Skeletal muscle tissue (tissue), 4 donors: Measurements from ENCODE around the gene CFAP210. TPM values are rescaled to one million over a fixed set of nuclear protein-coding genes. Genes with fewer than 3 reads are reported as not detected.
"Not testable (repeated sequence)": the region's sequence is repeated elsewhere in the genome, so short reads cannot be mapped to it uniquely, and the experiment has no call there.

Source experiments
- H3K27ac ChIP-seq: one replicate; pipeline ENCODE4 v1.7.0; 2013; ENCODE audit warnings: mild to moderate bottlenecking, low read depth, low read length, inconsistent platforms
- H3K27me3 ChIP-seq, 3 donors: one replicate each; pipeline ENCODE4 v1.7.0; 2013; ENCODE audit warnings: low read length in 3 of 3; ENCODE audit not compliant: control insufficient read depth in 3 of 3, insufficient read depth in 3 of 3
- H3K36me3 ChIP-seq, 3 donors: one replicate each; pipeline ENCODE4 v1.7.0; 2013; ENCODE audit warnings: low read length in 3 of 3; ENCODE audit not compliant: control insufficient read depth in 3 of 3, insufficient read depth in 3 of 3
- H3K4me1 ChIP-seq, 3 donors: one replicate each; pipeline ENCODE4 v1.7.0; 2013; ENCODE audit warnings: low read length in 3 of 3, mild to moderate bottlenecking in 3 of 3; ENCODE audit not compliant: control insufficient read depth in 3 of 3, insufficient read depth in 3 of 3
- H3K4me3 ChIP-seq, 3 donors: one replicate each; pipeline ENCODE4 v1.7.0; 2013; ENCODE audit warnings: low read length in 3 of 3
- H3K9ac ChIP-seq, 3 donors: one replicate each; pipeline ENCODE4 v1.7.0; 2013; ENCODE audit warnings: low read length in 3 of 3, mild to moderate bottlenecking in 3 of 3, moderate library complexity in 2 of 3, low read depth in 1 of 3
- H3K9me3 ChIP-seq, 3 donors: one replicate each; pipeline ENCODE4 v1.7.0; 2013; ENCODE audit warnings: low read length in 3 of 3; ENCODE audit not compliant: control insufficient read depth in 3 of 3
- total RNA-seq: library from RNA; depleted of rRNA; stranded (reverse); fragments of >200 nt; gene quantifications from one replicate; pipeline ENCODE4 v1.2.3, GENCODE V29; 2014
- donor health status: Osteomylitis.

The CFAP210 gene
- total RNA-seq, 1 donor from 2014 or later = not detected

DNA sequence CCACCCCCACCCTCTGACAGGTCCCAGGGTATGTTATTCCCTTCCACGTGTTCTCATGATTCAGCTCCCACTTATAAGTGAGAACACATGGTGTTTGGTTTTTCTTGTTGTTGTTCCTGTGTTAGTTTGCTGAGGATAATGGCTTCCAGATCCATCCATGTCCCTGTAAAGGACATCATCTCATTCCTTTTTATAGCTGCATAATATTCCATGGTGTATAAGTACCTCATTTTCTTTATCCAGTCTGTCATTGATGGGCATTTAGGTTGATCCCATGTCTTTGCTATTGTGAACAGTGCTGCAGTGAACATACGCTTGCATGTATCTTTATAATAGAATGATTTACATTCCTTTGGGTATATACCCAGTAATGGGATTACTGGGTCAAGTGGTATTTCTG is 5.0 kb upstream of the CFAP210 start:
- H3K9ac ChIP-seq, H3K36me3 ChIP-seq, H3K4me1 ChIP-seq, H3K9me3 ChIP-seq, H3K27me3 ChIP-seq, H3K4me3 ChIP-seq, H3K27ac ChIP-seq: not testable (repeated sequence)

DNA sequence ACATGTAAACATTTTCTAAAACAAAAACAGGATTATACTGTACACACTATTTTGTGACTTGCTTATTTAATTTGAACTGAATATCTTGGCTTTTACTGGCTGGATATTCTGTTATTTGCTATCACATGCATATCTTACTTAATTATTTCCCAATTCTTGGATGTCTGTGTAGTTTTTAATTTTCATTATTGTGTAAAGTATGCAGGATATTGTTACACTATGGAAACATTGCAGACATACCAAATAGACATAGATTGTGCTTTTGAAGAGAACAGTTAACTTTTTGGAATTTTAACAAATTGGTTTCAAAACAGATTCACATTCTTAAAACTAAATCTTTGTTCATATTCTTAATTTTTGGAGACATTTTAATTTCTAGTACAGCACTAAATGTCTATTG is 2.2 kb upstream of the CFAP210 start:
- no peak overlapping the region for H3K9ac ChIP-seq
- no peaks in the 10 kb centered on the region for H3K9me3 ChIP-seq
- no peak overlapping the region for H3K27ac ChIP-seq
- H3K27me3 ChIP-seq = no peaks in the 10 kb centered on the region
- H3K4me3 ChIP-seq = no peak overlapping the region
- peaks cover 0 to 8% (median 5%) of the 10 kb centered on the region in 3 donors for H3K36me3 ChIP-seq
- H3K4me1 ChIP-seq = peaks cover 4 to 6% (median 6%) of the 10 kb centered on the region in 3 donors

DNA sequence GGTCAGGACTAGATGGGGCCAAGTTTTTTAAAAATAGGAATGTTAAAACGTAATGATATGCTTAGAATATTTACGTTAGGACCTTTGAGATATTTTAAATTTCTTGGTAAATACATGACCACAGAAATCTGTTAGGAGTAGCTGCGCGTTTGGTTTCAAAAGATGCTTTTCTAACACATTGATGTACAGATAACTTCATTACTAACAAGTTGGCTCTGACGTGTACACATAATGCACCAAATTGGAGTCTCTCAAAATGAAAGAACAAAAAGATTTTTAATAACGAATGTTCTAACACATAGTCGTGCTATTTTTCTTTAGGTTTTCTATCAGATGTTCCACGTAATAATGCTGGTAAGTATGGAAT is 672 bp upstream of the CFAP210 start:
- Histone ChIP-seq H3K9me3 (no peaks in the 10 kb centered on the region), H3K4me3 (peak overlapping the region; percentile 83 to 93 (median 86)), H3K9ac (peak overlapping the region; percentile 88 to 92 (median 91)), H3K27me3 (no peaks in the 10 kb centered on the region), H3K27ac (peak overlapping the region; percentile 85), H3K4me1 (peaks cover 4 to 6% (median 6%) of the 10 kb centered on the region in 3 donors), H3K36me3 (peaks cover 0 to 8% (median 5%) of the 10 kb centered on the region in 3 donors)

DNA sequence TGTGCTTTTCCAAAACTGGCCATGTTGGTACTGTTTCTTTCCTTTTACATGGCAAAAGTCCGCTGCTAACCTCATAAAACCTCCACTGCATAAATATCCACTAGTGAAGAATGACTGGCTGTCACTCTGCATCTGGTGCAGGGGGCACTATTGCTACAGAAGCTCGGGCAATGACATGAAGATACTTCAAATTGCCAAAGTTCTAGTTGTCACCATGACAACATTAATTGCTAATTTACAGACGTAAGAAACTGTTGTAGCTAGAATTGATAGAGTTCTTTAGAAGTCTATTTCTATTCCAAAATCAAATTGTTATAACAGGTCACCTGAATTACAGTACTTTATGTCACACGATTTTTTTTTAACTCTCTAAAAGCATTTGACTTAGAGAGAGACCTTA is 845 bp downstream of the CFAP210 start:
- Histone ChIP-seq H3K27me3 (no peaks in the 10 kb centered on the region), H3K27ac (no peak overlapping the region), H3K4me1 (peaks cover 4 to 6% (median 6%) of the 10 kb centered on the region in 3 donors), H3K9ac (no peak overlapping the region), H3K4me3 (no peak overlapping the region), H3K9me3 (no peaks in the 10 kb centered on the region), H3K36me3 (no peaks in the 10 kb centered on the region)

DNA sequence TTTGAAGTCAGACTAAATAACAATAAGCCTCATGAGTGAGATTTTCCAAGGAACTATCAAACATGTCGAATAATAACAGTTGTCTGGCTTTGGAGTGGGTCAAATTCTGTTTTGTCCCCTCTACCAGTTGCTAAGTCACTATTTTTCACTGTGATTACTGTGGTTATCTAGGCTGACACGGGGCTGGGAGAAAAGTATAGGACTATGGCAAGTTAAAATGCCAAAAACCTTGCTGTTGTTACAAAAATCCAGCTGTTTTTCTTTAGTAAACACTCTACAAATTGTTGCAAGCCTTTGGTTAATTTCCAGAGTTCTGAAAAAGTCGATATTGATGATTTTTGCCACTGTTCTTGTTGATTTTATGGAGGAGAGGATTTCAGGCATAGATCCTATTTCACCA is 1.5 kb downstream of the CFAP210 start:
- H3K9ac ChIP-seq = no peak overlapping the region
- H3K4me3 ChIP-seq = no peak overlapping the region
- no peak overlapping the region for H3K27ac ChIP-seq
- H3K27me3 ChIP-seq = no peaks in the 10 kb centered on the region
- no peaks in the 10 kb centered on the region for H3K36me3 ChIP-seq
- no peaks in the 10 kb centered on the region for H3K9me3 ChIP-seq
- peaks cover 4 to 6% (median 6%) of the 10 kb centered on the region in 3 donors for H3K4me1 ChIP-seq

DNA sequence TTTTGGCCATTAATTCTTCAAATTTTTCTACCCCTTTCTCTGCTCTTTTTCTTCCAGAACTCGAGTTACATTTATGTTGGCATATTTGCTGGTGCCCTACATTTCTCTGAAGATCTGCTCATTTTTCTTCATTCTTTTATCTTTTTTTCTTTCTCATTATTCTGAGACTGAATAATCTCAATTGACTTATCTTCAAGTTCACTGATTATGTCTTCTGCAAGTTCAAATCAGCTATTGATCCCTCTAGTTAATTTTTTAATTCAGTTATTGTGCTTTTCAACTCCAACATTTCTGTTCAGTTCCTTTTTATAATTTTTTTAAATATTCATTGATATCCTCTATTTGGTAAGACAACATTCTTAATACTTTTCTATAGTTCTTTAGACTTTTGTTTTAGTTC is 3.2 kb downstream of the CFAP210 start:
- no peaks in the 10 kb centered on the region for H3K36me3 ChIP-seq
- H3K9me3 ChIP-seq = no peaks in the 10 kb centered on the region
- no peaks in the 10 kb centered on the region for H3K27me3 ChIP-seq
- H3K27ac ChIP-seq = no peak overlapping the region
- no peak overlapping the region for H3K9ac ChIP-seq
- H3K4me3 ChIP-seq = no peak overlapping the region
- peaks cover 4 to 6% (median 6%) of the 10 kb centered on the region in 3 donors for H3K4me1 ChIP-seq

DNA sequence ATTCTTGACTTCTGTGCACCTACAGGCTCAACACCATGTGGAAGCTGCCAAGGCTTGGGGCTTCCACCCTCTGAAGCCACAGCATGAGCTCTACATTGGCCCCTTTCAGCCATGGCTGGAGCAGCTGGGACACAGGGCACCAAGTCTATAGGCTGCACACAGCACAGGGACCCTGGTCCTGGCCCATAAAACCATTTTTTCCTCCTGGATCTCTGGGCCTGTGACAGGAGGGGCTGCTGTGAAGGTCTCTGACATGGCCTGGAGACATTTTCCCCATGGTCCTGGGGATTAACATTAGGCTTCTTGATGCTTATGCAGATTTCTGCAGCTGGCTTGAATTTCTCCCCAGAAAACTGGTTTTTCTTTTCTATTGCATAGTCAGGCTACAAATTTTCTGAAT is 6.3 kb downstream of the CFAP210 start:
- not testable (repeated sequence) for H3K27me3 ChIP-seq, H3K4me3 ChIP-seq, H3K27ac ChIP-seq, H3K9me3 ChIP-seq, H3K36me3 ChIP-seq, H3K9ac ChIP-seq, H3K4me1 ChIP-seq

DNA sequence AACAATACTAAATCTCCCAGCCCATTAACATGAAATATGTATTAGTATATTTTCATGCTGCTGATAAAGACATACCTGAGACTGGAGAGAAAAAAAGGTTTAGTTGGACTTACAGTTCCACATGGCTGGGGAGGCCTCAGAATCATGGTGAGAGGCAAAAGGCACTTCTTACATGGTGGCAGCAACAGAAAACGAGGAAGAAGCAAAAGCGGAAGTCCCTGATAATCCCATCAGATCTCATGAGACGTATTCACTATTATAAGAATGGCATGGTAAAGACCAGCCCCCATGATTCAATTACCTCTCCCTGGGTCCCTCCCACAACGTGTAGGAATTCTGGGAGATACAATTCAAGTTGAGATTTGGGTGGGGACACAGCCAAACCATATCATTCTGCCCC is 7.4 kb downstream of the CFAP210 start:
- not testable (repeated sequence) for H3K27ac ChIP-seq, H3K9me3 ChIP-seq, H3K4me1 ChIP-seq, H3K4me3 ChIP-seq, H3K9ac ChIP-seq, H3K27me3 ChIP-seq, H3K36me3 ChIP-seq

DNA sequence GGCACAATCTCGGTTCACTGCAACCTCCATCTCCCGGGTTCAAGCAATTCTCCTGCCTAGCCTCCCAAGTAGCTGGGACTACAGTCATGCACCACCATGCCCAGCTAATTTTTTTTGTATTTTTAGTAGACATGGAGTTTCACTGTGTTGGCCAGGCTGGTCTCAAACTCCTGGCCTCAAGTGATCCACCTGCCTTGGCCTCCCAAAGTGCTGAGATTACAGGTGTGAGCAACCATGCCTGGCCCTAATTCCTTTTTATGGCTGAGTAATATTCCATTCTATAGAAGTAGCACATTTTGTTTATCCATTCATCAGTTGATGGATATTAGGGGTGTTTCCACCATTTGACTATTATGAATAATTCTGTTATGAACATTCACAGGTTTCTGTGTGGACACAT is 9.5 kb downstream of the CFAP210 start:
- not testable (repeated sequence) for H3K4me3 ChIP-seq, H3K4me1 ChIP-seq, H3K9ac ChIP-seq, H3K27me3 ChIP-seq, H3K27ac ChIP-seq, H3K36me3 ChIP-seq, H3K9me3 ChIP-seq

DNA sequence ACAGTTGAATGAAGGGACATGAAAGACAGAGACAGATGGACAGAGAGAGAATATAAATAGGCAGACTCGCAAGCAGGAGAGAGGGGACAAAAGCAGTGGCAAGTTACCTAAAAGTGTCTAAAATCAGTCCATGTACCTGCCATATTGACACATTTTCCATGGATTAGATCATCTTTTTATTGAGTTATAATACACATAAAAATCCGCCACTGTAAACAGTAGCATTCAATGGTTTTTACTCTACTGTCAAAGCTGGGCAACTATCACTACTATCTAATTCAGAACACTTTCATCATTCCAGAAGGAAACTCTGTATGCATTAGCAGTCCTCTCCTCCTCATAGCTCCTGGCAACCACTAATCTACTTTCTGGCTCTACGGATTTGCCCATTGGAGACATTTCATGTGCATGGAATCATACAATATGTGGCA is 10.1 kb downstream of the CFAP210 start:
- no peak overlapping the region for H3K4me3 ChIP-seq
- no peak overlapping the region for H3K9ac ChIP-seq
- no peaks in the 10 kb centered on the region for H3K9me3 ChIP-seq
- H3K27ac ChIP-seq = no peak overlapping the region
- H3K27me3 ChIP-seq = no peaks in the 10 kb centered on the region
- H3K4me1 ChIP-seq = no peaks in the 10 kb centered on the region
- H3K36me3 ChIP-seq = no peaks in the 10 kb centered on the region
